Measurements from ENCODE around the gene TMCO2.

Gene TMCO2

GRCh38 chr1:40273547-40274166, 25.9 kb downstream of the TMCO2 start:
- Histone ChIP-seq H3K27me3 (replicated peaks; ENCODE audit: insufficient read depth, low read length) (no peaks in the 10 kb centered on the region), H4K20me1 (ENCODE audit: insufficient read depth, low read length) (no peaks in the 10 kb centered on the region), H3K79me2 (ENCODE audit: low read length) (no peaks in the 10 kb centered on the region), H3K27ac (ENCODE audit: low read length) (no peak overlapping the region), H3K9me2 (replicated peaks; ENCODE audit: insufficient read depth, low read length) (no peaks in the 10 kb centered on the region), H3F3A (ENCODE audit: insufficient read depth, low read length) (no peaks in the 10 kb centered on the region), H3K36me3 (replicated peaks; ENCODE audit: insufficient read depth, low read length) (no peaks in the 10 kb centered on the region; the same call in 1 of the 2 replicates), H3K9me3 (replicated peaks; ENCODE audit: insufficient read depth, low read length) (no peaks in the 10 kb centered on the region), H2AFZ (ENCODE audit: low read length) (no peak overlapping the region), H3K4me1 (ENCODE audit: low read length) (peaks cover 9% of the 10 kb centered on the region), H3K9ac (ENCODE audit: low read length) (no peak overlapping the region), H3K4me2 (ENCODE audit: low read depth, low read length) (no peak overlapping the region), H3K4me3 (ENCODE audit: low read length) (no peak overlapping the region)
- DNase-seq: no peak
- TF ChIP-seq CTCF (IDR thresholded peaks at IDR 0.05; ENCODE audit: low read length) (no peak), EZH2 (optimal IDR thresholded peaks at IDR 0.05; ENCODE audit: low read depth, low read length) (no peak), EZH2phosphoT487 (IDR thresholded peaks at IDR 0.05; ENCODE audit: low read length) (no peak)

- H3K79me2 ChIP-seq (ENCODE audit: low read length): no peaks in the 10 kb centered on the region
- no peaks in the 10 kb centered on the region for H3F3A ChIP-seq (ENCODE audit: insufficient read depth, low read length)
- DNase-seq: no peak
- H3K27me3 ChIP-seq (replicated peaks; ENCODE audit: insufficient read depth, low read length): no peaks in the 10 kb centered on the region
- no peak overlapping the region for H2AFZ ChIP-seq (ENCODE audit: low read length)
- no peaks in the 10 kb centered on the region; the same call in 1 of the 2 replicates for H3K36me3 ChIP-seq (replicated peaks; ENCODE audit: insufficient read depth, low read length)
- H3K9me3 ChIP-seq (replicated peaks; ENCODE audit: insufficient read depth, low read length): no peaks in the 10 kb centered on the region
- no peak for TF ChIP-seq CTCF (IDR thresholded peaks at IDR 0.05; ENCODE audit: low read length)
- TF ChIP-seq EZH2phosphoT487 (IDR thresholded peaks at IDR 0.05; ENCODE audit: low read length): no peak
- no peak for TF ChIP-seq EZH2 (optimal IDR thresholded peaks at IDR 0.05; ENCODE audit: low read depth, low read length)
- no peaks in the 10 kb centered on the region for H4K20me1 ChIP-seq (ENCODE audit: insufficient read depth, low read length)
- H3K9me2 ChIP-seq (replicated peaks; ENCODE audit: insufficient read depth, low read length): no peaks in the 10 kb centered on the region
- no peak overlapping the region for H3K27ac ChIP-seq (ENCODE audit: low read length)
- no peak overlapping the region for H3K9ac ChIP-seq (ENCODE audit: low read length)
- H3K4me1 ChIP-seq (ENCODE audit: low read length): peaks cover 9% of the 10 kb centered on the region
- H3K4me2 ChIP-seq (ENCODE audit: low read depth, low read length): no peak overlapping the region
- no peak overlapping the region for H3K4me3 ChIP-seq (ENCODE audit: low read length)
These were observed 26.6 kb downstream of the TMCO2 start for GRCh38 chr1:40274331-40274730.

GRCh38 chr1:40276122-40276521, 28.4 kb downstream of the TMCO2 start:
- no peaks in the 10 kb centered on the region; the same call in 1 of the 2 replicates for H3K36me3 ChIP-seq (replicated peaks; ENCODE audit: insufficient read depth, low read length)

More at GRCh38 chr1:40276122-40276521, 28.4 kb downstream of the TMCO2 start:
- TF ChIP-seq EZH2phosphoT487 (IDR thresholded peaks at IDR 0.05; ENCODE audit: low read length) (no peak), CTCF (IDR thresholded peaks at IDR 0.05; ENCODE audit: low read length) (no peak), EZH2 (optimal IDR thresholded peaks at IDR 0.05; ENCODE audit: low read depth, low read length) (no peak)
- H4K20me1 ChIP-seq (ENCODE audit: insufficient read depth, low read length): no peaks in the 10 kb centered on the region
- H3K79me2 ChIP-seq (ENCODE audit: low read length): no peaks in the 10 kb centered on the region
- no peak overlapping the region for H3K4me2 ChIP-seq (ENCODE audit: low read depth, low read length)
- H3F3A ChIP-seq (ENCODE audit: insufficient read depth, low read length): no peaks in the 10 kb centered on the region
- DNase-seq: no peak
- H3K27me3 ChIP-seq (replicated peaks; ENCODE audit: insufficient read depth, low read length): no peaks in the 10 kb centered on the region
- no peak overlapping the region for H3K27ac ChIP-seq (ENCODE audit: low read length)
- H3K9me3 ChIP-seq (replicated peaks; ENCODE audit: insufficient read depth, low read length): no peaks in the 10 kb centered on the region
- peaks cover 9% of the 10 kb centered on the region for H3K4me1 ChIP-seq (ENCODE audit: low read length)
- H2AFZ ChIP-seq (ENCODE audit: low read length): no peak overlapping the region
- no peaks in the 10 kb centered on the region for H3K9me2 ChIP-seq (replicated peaks; ENCODE audit: insufficient read depth, low read length)
- H3K4me3 ChIP-seq (ENCODE audit: low read length): no peak overlapping the region
- H3K9ac ChIP-seq (ENCODE audit: low read length): no peak overlapping the region
